Ovary (tissue), 3 donors: ENCODE results near the gene TIMELESS.
"Not testable (repeated sequence)": the region's sequence is repeated elsewhere in the genome, so short reads cannot be mapped to it uniquely, and the experiment has no call there.

Experiments used
- CTCF ChIP-seq, 3 donors: fragments of 450-650 bp in 2 of 3; fragments of 200-600 bp in 1 of 3; IDR thresholded peaks; one replicate each; pipeline versions ENCODE4 v1.5.1 to v1.8.0; 2016 to 2022; ENCODE audit warnings: antibody characterized with exemption in 3 of 3, mild to moderate bottlenecking in 1 of 3
- EP300 ChIP-seq: sonication (generic); formaldehyde crosslinking; IDR thresholded peaks from one replicate; pipeline ENCODE4 v1.6.1; 2017; ENCODE audit warnings: antibody characterized with exemption
- POLR2A ChIP-seq: fragments of 450-650 bp; IDR thresholded peaks from one replicate; pipeline ENCODE4 v1.6.1; 2017; ENCODE audit warnings: antibody characterized with exemption, mild to moderate bottlenecking, moderate library complexity
- donor health status: DM: no; HTN: no; CAD: no.

- TF ChIP-seq POLR2A; CTCF (IDR thresholded peaks at IDR 0.05); EP300: not testable (repeated sequence)
Measured at GRCh38 chr12:56401125-56401524, 48.1 kb downstream of the TIMELESS start.
